Measurements from ENCODE around the gene NCOA4.

NCOA4 gene

GRCh38 chr10:46073564-46073963 lies 43.1 kb upstream of the NCOA4 start:
- Histone ChIP-seq H3K4me3 (replicated peaks; ENCODE audit: insufficient read depth, low read length) (no peak overlapping the region), H3K27me3 (ENCODE audit: insufficient read depth, poor library complexity, severe bottlenecking) (no peaks in the 10 kb centered on the region), H3K27ac (replicated peaks) (peak overlapping the region; percentile 14; the same call in 1 of the 2 replicates)
- no peak for DNase-seq (ENCODE audit: low read depth in 1 of 2, low spot score in 1 of 2)
- TF ChIP-seq, protein P1, sequence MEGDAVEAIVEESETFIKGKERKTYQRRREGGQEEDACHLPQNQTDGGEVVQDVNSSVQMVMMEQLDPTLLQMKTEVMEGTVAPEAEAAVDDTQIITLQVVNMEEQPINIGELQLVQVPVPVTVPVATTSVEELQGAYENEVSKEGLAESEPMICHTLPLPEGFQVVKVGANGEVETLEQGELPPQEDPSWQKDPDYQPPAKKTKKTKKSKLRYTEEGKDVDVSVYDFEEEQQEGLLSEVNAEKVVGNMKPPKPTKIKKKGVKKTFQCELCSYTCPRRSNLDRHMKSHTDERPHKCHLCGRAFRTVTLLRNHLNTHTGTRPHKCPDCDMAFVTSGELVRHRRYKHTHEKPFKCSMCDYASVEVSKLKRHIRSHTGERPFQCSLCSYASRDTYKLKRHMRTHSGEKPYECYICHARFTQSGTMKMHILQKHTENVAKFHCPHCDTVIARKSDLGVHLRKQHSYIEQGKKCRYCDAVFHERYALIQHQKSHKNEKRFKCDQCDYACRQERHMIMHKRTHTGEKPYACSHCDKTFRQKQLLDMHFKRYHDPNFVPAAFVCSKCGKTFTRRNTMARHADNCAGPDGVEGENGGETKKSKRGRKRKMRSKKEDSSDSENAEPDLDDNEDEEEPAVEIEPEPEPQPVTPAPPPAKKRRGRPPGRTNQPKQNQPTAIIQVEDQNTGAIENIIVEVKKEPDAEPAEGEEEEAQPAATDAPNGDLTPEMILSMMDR (IDR thresholded peaks at IDR 0.05; ENCODE audit: insufficient read depth, low read length), result no peak
- TF ChIP-seq GABPA (IDR thresholded peaks at IDR 0.05; ENCODE audit: low read depth) (no peak), SPI1 (IDR thresholded peaks at IDR 0.05; ENCODE audit: borderline replicate concordance, low read depth) (no peak), POLR2AphosphoS5 (IDR thresholded peaks at IDR 0.05; ENCODE audit: low read depth) (no peak)
- TF ChIP-seq, protein P2, sequence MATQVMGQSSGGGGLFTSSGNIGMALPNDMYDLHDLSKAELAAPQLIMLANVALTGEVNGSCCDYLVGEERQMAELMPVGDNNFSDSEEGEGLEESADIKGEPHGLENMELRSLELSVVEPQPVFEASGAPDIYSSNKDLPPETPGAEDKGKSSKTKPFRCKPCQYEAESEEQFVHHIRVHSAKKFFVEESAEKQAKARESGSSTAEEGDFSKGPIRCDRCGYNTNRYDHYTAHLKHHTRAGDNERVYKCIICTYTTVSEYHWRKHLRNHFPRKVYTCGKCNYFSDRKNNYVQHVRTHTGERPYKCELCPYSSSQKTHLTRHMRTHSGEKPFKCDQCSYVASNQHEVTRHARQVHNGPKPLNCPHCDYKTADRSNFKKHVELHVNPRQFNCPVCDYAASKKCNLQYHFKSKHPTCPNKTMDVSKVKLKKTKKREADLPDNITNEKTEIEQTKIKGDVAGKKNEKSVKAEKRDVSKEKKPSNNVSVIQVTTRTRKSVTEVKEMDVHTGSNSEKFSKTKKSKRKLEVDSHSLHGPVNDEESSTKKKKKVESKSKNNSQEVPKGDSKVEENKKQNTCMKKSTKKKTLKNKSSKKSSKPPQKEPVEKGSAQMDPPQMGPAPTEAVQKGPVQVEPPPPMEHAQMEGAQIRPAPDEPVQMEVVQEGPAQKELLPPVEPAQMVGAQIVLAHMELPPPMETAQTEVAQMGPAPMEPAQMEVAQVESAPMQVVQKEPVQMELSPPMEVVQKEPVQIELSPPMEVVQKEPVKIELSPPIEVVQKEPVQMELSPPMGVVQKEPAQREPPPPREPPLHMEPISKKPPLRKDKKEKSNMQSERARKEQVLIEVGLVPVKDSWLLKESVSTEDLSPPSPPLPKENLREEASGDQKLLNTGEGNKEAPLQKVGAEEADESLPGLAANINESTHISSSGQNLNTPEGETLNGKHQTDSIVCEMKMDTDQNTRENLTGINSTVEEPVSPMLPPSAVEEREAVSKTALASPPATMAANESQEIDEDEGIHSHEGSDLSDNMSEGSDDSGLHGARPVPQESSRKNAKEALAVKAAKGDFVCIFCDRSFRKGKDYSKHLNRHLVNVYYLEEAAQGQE (IDR thresholded peaks at IDR 0.05; ENCODE audit: insufficient replicate concordance, low read depth), result no peak

GRCh38 chr10:46070749-46071148 lies 40.3 kb upstream of the NCOA4 start:
- H3K27ac ChIP-seq (replicated peaks), result peak overlapping the region; percentile 53
- H3K4me3 ChIP-seq (replicated peaks; ENCODE audit: insufficient read depth, low read length), result no peak overlapping the region
- H3K27me3 ChIP-seq (ENCODE audit: insufficient read depth, poor library complexity, severe bottlenecking), result no peaks in the 10 kb centered on the region
- no peak for DNase-seq (ENCODE audit: low read depth in 1 of 2, low spot score in 1 of 2)
- TF ChIP-seq, protein P1 (IDR thresholded peaks at IDR 0.05; ENCODE audit: insufficient read depth, low read length), result no peak
- TF ChIP-seq, protein P2 (IDR thresholded peaks at IDR 0.05; ENCODE audit: insufficient replicate concordance, low read depth), result no peak

DNA sequence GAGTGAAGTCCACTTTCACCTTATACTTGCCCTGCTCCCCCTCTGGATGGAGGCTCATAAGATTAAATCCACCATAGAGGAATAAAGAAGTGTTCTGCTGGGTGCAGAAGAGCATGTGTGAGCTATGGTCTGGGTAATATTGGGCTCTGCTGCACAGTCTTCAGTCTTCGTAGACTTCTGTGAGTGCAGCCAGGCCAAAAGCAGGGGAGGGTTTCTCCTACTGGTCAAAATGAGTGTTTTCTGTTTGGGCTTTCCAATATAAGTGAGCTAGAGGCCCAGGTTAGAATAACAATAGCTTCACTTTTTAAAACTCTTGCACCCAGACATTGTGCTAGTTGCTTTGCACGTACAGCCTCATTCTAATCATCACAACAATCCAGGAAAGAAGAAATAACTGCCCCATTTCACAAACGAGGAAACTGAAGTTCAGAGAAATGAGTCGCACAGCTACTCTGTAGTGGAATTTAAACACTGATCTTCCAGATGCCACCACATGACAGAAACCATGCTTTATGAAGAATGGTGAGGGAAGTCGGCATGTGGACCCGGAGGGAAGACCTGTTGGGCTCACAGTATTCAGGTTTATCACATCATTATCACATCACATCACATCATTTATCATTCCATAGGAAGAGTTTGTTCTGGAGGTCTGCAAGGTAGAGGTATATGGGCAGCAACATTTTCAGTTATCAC lies 39.5 kb upstream of the NCOA4 start:
- Histone ChIP-seq H3K27me3 (ENCODE audit: insufficient read depth, poor library complexity, severe bottlenecking) (no peaks in the 10 kb centered on the region), H3K4me3 (replicated peaks; ENCODE audit: insufficient read depth, low read length) (no peak overlapping the region), H3K27ac (replicated peaks) (peak overlapping the region; percentile 53)
- TF ChIP-seq, protein P1 (IDR thresholded peaks at IDR 0.05; ENCODE audit: insufficient read depth, low read length), result no peak
- TF ChIP-seq, protein P2 (IDR thresholded peaks at IDR 0.05; ENCODE audit: insufficient replicate concordance, low read depth), result no peak
- TF ChIP-seq GABPA (IDR thresholded peaks at IDR 0.05; ENCODE audit: low read depth), result no peak
- no peak for TF ChIP-seq POLR2AphosphoS5 (IDR thresholded peaks at IDR 0.05; ENCODE audit: low read depth)
- no peak for TF ChIP-seq SPI1 (IDR thresholded peaks at IDR 0.05; ENCODE audit: borderline replicate concordance, low read depth)
- peak in 1 of 2 experiments; percentile 14 for DNase-seq (ENCODE audit: low read depth in 1 of 2, low spot score in 1 of 2)

All from HL-60 (cell line).